ENCODE results near the gene CRIP1. TPM values are rescaled to one million over a fixed set of nuclear protein-coding genes. Genes with fewer than 3 reads are reported as not detected.

Gene CRIP1
- total and polyA plus RNA-seq, 2 experiments from 2014 or later = 0.80 to 8.4 TPM

DNA sequence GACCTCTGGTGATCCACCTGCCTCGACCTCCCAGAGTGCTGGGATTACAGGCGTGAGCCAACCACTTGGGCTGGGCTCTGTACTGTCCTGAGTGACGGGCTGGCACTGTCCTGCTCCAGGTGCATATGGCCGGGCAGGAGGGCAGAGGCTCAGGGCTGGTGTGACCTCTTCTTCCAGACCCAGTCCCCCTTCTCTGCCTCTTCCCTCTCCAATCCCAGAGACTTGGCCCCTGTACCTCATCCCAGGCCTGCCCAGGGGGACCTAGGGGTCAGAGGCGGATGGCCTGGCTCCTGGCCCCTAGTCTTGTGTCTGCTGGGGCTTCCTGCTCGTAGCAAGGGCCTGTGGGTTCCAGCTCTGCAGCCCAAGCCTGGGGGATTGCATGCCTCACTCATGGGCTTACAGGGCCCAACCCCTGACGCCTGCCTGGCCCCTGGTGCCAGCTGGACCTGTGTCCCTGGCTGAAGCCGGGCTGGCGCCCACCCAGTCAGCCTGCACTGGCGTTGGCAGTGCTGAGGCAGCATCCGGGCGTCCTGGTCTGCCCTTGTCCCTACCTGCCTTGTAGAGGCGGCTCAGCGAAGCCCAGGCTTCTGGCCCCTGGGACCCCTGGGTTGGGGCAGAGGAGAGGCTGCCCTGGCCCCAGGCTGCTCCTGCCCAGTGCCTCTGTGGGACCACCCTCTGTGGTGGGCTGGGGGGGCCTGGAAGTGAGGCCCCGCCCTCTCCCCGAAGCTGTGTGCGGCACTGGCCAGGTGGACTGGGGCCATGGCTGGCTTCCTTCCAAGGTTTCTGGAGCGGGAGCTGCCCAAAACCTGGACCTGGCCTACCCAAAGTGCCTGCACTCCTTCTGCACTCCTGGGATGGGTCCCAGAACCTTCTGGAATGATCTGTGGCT is 8.7 kb downstream of the CRIP1 start:
- H3K4me1 ChIP-seq (ENCODE audit: insufficient read depth) = no peaks in the 10 kb centered on the region
- H3K9me2 ChIP-seq (ENCODE audit: insufficient read depth) = peaks cover 3% of the 10 kb centered on the region; the same call in 1 of the 2 replicates
- Mint-ChIP-seq H3K4me1 (0 out of 3 replicates have a peak, but pooled peaks cover 2% of the 10 kb centered on the region), H3K27ac (no peak overlapping the region), H3K4me3 (no peak overlapping the region), H3K9me3 (peaks cover 6% of the 10 kb centered on the region; the same call in 2 of the 3 replicates), H3K36me3 (ENCODE audit: low read depth) (no peaks in the 10 kb centered on the region), H3K27me3 (ENCODE audit: insufficient read depth, low read depth, poor library complexity) (peaks cover 12% of the 10 kb centered on the region)
- no peaks in the 10 kb centered on the region for H4K20me1 ChIP-seq (replicated peaks; ENCODE audit: insufficient read depth)
- no peak overlapping the region for H3K4me3 ChIP-seq
- H3F3A ChIP-seq (replicated peaks; ENCODE audit: low read depth) = peaks cover 4% of the 10 kb centered on the region; the same call in 1 of the 2 replicates
- H3K27me3 ChIP-seq (ENCODE audit: insufficient read depth) = no peaks in the 10 kb centered on the region
- DNase-seq (ENCODE audit: low spot score) (no peak), ATAC-seq (no peak)
- no peak overlapping the region for H3K4me2 ChIP-seq
- H3K79me2 ChIP-seq (replicated peaks; ENCODE audit: insufficient read depth) = no peaks in the 10 kb centered on the region
- H3K27ac ChIP-seq (ENCODE audit: low read depth) = no peak overlapping the region
- H2AFZ ChIP-seq = no peak overlapping the region
- H3K36me3 ChIP-seq (ENCODE audit: insufficient read depth) = no peaks in the 10 kb centered on the region
- TF ChIP-seq, protein P1, sequence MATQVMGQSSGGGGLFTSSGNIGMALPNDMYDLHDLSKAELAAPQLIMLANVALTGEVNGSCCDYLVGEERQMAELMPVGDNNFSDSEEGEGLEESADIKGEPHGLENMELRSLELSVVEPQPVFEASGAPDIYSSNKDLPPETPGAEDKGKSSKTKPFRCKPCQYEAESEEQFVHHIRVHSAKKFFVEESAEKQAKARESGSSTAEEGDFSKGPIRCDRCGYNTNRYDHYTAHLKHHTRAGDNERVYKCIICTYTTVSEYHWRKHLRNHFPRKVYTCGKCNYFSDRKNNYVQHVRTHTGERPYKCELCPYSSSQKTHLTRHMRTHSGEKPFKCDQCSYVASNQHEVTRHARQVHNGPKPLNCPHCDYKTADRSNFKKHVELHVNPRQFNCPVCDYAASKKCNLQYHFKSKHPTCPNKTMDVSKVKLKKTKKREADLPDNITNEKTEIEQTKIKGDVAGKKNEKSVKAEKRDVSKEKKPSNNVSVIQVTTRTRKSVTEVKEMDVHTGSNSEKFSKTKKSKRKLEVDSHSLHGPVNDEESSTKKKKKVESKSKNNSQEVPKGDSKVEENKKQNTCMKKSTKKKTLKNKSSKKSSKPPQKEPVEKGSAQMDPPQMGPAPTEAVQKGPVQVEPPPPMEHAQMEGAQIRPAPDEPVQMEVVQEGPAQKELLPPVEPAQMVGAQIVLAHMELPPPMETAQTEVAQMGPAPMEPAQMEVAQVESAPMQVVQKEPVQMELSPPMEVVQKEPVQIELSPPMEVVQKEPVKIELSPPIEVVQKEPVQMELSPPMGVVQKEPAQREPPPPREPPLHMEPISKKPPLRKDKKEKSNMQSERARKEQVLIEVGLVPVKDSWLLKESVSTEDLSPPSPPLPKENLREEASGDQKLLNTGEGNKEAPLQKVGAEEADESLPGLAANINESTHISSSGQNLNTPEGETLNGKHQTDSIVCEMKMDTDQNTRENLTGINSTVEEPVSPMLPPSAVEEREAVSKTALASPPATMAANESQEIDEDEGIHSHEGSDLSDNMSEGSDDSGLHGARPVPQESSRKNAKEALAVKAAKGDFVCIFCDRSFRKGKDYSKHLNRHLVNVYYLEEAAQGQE (IDR thresholded peaks at IDR 0.05; ENCODE audit: unreplicated experiment) = no peak
- TF ChIP-seq, protein P2, sequence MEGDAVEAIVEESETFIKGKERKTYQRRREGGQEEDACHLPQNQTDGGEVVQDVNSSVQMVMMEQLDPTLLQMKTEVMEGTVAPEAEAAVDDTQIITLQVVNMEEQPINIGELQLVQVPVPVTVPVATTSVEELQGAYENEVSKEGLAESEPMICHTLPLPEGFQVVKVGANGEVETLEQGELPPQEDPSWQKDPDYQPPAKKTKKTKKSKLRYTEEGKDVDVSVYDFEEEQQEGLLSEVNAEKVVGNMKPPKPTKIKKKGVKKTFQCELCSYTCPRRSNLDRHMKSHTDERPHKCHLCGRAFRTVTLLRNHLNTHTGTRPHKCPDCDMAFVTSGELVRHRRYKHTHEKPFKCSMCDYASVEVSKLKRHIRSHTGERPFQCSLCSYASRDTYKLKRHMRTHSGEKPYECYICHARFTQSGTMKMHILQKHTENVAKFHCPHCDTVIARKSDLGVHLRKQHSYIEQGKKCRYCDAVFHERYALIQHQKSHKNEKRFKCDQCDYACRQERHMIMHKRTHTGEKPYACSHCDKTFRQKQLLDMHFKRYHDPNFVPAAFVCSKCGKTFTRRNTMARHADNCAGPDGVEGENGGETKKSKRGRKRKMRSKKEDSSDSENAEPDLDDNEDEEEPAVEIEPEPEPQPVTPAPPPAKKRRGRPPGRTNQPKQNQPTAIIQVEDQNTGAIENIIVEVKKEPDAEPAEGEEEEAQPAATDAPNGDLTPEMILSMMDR (conservative IDR thresholded peaks at IDR 0.05; ENCODE audit: low read depth in 2 of 2) = no peak
- TF ChIP-seq EZH2 (IDR thresholded peaks at IDR 0.05; ENCODE audit: low read depth, unreplicated experiment) (no peak), EZH2phosphoT487 (IDR thresholded peaks at IDR 0.05; ENCODE audit: unreplicated experiment) (no peak), NANOG (IDR thresholded peaks at IDR 0.05; ENCODE audit: borderline replicate concordance) (no peak), JUNB (IDR thresholded peaks at IDR 0.05; ENCODE audit: unreplicated experiment) (no peak), ZNF331 (CRISPR knock-in tag; IDR thresholded peaks at IDR 0.05; ENCODE audit: low read depth) (no peak)
- TF ChIP-seq, protein P3, sequence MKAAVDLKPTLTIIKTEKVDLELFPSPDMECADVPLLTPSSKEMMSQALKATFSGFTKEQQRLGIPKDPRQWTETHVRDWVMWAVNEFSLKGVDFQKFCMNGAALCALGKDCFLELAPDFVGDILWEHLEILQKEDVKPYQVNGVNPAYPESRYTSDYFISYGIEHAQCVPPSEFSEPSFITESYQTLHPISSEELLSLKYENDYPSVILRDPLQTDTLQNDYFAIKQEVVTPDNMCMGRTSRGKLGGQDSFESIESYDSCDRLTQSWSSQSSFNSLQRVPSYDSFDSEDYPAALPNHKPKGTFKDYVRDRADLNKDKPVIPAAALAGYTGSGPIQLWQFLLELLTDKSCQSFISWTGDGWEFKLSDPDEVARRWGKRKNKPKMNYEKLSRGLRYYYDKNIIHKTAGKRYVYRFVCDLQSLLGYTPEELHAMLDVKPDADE (IDR thresholded peaks at IDR 0.05) = no peak

Data from GM23338 (cell line).